HG03378 (cell line): ENCODE measurements around the gene SPATA18.
"Not testable (repeated sequence)": the region's sequence is repeated elsewhere in the genome, so short reads cannot be mapped to it uniquely, and the experiment has no call there.

Experiments used
- ATAC-seq: cut with Tn5 transposase; IDR thresholded peaks from one replicate; pipeline ENCODE4 v1.9.1; 2021; ENCODE audit warnings: mild to moderate bottlenecking, moderate library complexity; ENCODE audit not compliant: unreplicated experiment

The SPATA18 gene

DNA sequence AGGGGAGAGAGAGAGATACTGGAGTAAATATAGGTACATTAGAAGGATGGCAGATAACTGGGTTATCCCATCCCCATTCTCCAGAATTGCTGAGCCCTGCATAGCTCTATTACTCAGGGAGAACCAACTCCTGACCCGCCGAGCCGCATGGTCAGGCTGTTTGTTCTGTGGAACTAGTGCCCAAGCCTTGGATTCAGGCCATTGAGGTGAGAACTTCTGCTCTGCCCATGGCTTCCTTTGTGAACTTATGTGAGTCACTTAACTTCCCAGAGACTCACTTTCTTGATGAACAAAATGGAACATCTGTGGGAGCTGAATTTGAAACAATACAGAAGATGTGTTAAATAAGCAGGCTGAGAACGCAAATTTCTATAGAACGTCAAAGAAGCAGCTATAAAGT is 54.2 kb downstream of the SPATA18 start:
- no peak for ATAC-seq

DNA sequence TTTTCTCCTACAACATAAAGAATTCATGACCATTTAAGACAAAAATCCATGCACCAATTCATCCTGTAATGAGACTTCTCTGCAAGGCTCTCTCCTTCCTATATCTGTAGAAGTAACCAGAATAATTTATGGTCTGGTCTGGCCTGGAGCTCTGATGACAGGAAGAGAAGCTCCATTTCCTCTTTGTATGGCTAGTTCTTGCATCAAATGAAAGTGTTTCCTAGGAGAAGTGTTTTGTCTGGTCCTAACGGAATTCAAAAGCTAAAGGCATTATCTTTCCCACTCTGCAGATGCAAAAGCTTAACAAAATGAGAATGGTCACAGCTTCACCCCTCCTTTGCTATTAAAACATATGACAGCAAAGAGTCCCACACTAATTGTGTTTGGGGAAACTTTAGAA is 55.1 kb downstream of the SPATA18 start:
- no peak for ATAC-seq

DNA sequence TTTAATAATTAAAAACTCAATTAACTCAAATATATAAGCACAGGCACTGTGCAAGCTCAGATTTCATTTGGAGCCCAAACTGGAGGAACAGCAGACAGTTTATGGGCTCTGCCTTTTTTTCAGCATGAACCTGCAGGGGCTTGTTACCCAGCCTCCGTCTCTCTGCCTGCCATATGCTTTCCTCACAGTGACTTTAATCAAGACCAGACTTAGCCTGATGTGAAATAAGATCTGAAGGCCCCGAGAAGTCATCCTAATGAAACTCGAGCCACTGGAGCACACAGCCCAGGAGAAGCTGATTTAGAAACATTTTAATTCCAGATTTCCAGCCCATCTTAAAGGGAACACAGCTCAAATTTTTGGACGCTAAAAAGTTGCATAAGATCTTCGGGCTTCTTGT is 55.6 kb downstream of the SPATA18 start:
- no peak for ATAC-seq

DNA sequence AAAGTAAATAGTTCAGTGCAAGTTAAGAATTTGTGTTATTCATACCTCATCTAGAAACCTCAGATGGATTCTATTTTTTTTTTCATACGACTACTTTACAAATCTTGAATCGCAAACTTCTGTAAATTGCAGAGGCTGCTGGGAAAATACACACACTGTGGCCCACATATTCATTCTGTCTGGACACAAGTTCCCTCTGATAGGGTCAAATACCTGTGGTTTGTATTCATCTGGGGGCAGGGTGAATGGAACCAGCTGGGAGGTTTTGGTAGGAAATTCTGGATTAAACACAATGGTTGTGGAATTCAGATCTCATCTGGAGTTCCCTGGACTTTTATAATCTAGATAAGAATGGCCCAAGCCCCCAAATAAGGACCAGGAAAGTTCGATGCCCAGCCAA is 56.2 kb downstream of the SPATA18 start:
- ATAC-seq: no peak

DNA sequence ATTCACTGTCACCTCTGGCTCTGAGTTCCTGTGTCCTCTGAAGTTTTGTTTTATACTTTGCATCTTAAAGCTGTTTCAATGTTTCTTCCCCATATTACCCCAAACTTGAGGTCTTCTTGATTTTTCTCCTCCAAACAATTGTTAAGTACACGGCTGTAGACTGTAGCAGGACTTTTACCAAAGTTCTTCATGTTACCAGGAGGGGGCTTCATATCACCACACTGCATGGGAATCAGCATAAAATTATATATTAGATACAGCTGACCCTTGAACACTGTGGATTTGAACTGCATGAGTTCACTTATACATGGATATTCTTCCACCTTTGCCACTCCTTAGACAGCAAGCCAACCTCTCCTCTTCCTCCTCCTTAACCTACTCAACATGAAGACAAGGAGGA is 56.6 kb downstream of the SPATA18 start:
- ATAC-seq: no peak

DNA sequence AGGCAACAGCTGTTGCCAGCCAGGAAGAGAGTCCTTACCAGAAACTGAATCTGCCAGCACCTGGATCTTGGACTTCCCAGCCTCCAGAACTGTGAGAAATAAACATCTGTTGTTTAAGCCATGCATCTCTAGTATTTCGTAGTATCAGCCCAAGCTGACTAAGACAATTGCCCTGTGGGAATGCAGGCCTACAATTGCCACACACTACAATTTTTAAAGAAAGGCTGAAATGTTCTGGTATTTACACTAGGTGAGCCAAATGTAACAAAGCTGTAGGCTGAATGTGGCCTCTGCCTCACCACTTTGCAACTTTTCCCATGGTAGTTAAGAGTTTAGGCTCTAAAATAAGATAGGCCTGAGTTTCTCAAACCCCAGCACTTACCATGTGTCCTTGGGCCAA is 59.1 kb downstream of the SPATA18 start:
- ATAC-seq: no peak

DNA sequence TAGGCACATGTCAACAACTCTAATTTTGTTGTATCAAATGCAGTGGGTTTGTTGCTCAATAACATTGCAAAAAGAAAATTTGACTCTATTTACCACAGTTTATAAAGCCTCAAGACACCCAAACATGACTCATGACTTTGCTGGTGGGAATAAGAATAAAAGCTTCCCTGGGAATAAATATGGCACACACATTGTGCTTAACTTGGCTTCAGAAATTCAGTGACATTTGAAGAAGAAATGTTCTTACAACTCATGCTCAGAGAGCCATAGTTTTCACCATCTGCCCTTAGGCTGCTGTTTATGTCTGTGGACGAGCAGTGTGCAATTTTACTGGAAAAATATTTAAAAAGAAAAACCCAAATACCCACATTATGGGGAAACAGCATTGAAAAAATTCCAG is 60.9 kb downstream of the SPATA18 start:
- no peak for ATAC-seq

DNA sequence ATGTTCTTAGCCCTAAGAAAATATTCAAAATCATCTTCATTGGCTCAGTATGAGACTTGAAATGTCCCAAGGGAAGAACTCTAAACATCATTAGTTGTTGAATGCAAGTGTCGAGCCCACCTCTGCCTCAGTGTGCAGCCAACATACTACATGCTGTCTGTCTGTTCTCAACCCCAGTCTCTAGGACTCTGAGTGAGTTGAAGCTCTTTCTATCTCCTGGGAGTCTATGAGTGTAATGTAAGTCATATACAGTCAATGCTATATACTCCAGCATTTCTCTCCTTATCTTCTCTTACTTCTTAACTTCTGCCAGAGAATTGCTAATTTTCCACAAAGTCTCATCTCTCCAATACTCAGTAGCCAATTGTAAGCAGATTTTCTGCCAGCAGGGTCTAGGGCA is 61.3 kb downstream of the SPATA18 start:
- ATAC-seq: no peak

DNA sequence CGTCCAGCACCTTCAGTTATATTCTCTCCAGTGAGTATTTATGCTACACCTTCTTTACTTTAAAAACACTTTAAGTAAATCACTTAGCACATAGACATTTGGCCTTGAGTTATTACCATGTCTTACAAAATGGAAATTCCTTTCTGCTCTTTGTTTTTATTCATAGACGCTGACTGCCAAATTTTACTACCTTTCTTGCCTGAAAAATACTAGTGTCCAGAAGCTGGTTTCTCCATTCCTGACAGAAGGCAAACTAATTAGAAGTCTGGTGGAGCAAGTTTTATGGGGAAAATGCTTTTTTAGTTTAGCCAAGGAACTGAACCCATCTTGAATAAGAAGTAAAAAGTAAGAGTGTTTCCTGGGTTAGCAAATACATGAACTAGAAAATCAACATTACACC is 65.5 kb downstream of the SPATA18 start:
- ATAC-seq: no peak

DNA sequence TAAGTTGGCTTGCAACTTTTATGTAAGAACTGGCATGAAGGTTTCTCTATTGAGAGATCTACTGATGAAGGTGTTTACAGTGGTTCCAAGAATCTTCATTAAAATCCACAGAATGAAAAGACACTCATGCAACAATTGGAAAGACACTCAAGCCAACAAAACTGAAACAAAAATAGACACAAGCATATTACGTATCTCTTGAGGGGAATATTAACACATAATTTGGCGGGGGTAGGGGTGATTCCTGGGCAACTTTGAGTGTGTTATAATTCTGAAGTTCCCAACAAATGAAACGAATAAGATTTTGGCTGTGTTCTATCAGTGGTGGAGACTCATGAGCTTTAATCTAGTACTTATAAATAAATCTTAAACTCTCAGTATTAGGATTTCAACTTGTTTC is 75.1 kb downstream of the SPATA18 start:
- ATAC-seq: no peak

DNA sequence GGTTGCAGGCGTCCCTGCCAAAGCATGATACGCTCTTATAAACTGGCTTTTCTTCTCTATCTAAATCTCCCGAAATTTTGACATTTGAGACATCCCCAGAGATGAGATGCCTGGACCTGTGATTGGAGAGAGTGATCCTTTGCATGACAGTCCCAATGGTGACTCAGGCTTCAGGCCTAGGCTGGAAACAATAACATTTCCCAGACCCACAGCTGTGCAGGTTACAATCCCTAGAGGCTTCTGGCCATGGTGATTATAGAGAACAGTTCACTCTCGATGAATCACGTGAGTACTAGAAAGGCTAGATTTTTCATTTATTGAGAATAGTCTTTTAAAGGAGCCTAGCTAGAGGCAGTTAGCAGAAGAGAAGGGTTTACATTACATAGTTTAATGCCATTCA is 75.9 kb downstream of the SPATA18 start:
- no peak for ATAC-seq

DNA sequence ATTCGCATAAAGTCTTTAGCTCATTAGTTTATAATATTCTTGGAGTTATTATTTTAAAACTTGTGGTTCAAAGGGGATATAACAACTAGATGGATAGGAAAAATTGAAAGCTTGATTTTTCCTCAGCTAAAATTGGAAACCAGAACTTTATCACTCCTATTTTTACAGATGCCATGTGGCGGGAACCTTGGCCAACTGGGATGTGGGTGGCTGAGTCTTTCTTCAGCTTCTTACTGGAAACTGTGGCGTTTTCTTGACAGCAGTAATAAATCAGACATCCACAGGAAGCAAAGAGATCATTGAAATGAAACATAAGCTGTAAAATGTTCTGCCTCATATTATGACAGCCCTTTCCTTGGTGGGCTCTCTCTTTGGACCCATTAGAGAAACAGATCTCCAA is 84.1 kb downstream of the SPATA18 start:
- no peak for ATAC-seq

DNA sequence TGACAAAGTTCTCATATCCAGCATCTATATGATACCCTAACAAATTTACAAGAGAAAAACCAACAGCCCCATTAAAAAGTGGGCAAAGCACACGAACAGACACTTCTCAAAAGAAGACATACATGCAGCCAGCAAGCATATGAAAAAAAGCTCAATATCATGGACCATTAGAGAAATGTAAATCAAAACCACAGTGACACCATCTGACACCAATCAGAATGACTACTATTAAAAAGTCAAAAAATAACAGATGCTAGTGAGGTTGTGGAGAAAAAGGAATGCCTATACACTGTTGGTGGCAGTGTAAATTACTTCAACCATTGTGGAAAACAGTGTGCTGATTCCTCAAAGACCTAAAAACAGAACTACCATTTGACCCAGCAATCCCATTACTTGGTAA is 86.0 kb downstream of the SPATA18 start:
- ATAC-seq: not testable (repeated sequence)

DNA sequence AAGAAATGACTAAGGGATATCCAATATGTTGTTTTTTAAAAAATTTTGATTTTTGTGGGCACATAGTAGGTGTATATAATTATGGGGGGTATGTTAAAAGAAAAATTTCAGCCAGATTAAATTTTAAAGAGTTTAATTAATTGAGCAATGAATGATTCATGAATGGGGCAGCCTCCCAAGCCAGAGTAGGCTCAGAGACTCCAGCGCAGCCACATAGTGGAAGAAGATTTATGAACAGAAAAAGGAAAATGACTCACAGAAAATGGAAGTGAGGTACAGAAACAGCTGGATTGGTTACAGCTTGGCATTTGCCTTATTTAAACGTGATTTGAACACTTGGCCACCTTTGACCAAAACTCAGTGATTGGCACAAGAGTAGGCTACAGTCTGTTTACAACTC is 91.7 kb downstream of the SPATA18 start:
- no peak for ATAC-seq

DNA sequence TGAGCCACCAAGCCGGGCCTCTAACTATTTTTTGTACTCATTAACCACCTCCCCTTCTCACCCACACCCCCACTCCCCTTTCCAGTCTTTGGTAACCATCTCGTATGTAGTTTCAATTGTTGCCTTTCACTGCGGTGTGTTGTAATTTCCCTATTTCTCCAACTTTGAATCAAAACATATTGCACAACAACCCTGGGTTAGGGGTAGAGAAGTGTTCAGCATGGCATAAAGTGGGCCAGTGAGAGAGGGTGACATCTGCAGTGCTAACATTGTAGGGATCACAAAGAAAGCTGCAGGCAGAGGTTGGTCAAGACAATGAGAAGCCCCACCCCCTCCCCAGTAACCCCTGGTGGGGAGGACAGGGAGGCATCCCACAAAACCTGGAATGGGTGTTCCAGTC is 92.7 kb downstream of the SPATA18 start:
- no peak for ATAC-seq

DNA sequence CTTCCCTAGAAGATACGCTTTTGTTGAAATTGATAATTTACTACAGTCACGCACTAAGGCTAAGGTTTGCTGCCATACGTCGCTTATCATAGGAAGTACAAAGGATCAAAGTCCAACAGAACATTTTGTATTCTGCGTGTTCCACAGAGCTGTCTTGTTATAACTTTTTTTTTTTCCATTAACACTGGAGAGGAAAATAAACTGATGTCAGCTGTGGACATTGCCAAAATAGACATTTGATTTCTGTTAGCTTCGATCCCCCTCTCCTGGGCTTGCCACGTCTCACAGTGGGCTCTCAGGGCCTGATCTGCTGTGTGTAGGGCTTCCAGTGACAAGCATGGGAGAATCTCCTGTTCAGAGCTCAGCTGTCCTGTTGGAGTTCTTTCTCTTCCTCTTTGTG is 93.3 kb downstream of the SPATA18 start:
- no peak for ATAC-seq
